Activated naive CD4-positive, alpha-beta T cell treated with anti-CD3 and anti-CD28 coated beads, Interleukin-2, amount 50 U/mL, for 72 hours (primary cell): ENCODE results near the gene CENPW. TPM values are rescaled to one million over a fixed set of nuclear protein-coding genes. Genes with fewer than 3 reads are reported as not detected.
A peak's percentile ranks its signal among the peaks of the same experiment; 100 is the strongest.

ENCODE experiments used
- ATAC-seq, 2 donors: fragments of 150-1000 bp; cut with Tn5 transposase; 2 replicates each; pipeline ENCODE4 v1.10.0; 2021; ENCODE audit warnings: mild to moderate bottlenecking in 2 of 2, moderate library complexity in 2 of 2
- DNase-seq, 2 donors: peaks; one replicate each; pipeline ENCODE4 v3.0.0; 2021 to 2022; ENCODE audit warnings: low spot score in 2 of 2
- H3K27ac Mint-ChIP-seq, 2 donors: one replicate each; pipeline ENCODE4 v1.8.0; 2022; ENCODE audit warnings: mild to moderate bottlenecking in 2 of 2, mixed read lengths in 2 of 2
- H3K36me3 Mint-ChIP-seq, 2 donors: one replicate each; pipeline ENCODE4 v1.8.0; 2022; ENCODE audit warnings: mixed read lengths in 2 of 2
- H3K9me3 Mint-ChIP-seq, 2 donors: one replicate each; pipeline ENCODE4 v1.8.0; 2022; ENCODE audit warnings: mixed read lengths in 2 of 2
- total RNA-seq, 2 donors: library from RNA; stranded (reverse); gene quantifications; one replicate each; pipeline ENCODE4 v1.2.3, GENCODE V29; 2022

CENPW gene
- total RNA-seq: 100 to 1,000 TPM in 1 of 2 donors, 10 to 100 TPM in 1; 56.5 to 116 TPM

DNA sequence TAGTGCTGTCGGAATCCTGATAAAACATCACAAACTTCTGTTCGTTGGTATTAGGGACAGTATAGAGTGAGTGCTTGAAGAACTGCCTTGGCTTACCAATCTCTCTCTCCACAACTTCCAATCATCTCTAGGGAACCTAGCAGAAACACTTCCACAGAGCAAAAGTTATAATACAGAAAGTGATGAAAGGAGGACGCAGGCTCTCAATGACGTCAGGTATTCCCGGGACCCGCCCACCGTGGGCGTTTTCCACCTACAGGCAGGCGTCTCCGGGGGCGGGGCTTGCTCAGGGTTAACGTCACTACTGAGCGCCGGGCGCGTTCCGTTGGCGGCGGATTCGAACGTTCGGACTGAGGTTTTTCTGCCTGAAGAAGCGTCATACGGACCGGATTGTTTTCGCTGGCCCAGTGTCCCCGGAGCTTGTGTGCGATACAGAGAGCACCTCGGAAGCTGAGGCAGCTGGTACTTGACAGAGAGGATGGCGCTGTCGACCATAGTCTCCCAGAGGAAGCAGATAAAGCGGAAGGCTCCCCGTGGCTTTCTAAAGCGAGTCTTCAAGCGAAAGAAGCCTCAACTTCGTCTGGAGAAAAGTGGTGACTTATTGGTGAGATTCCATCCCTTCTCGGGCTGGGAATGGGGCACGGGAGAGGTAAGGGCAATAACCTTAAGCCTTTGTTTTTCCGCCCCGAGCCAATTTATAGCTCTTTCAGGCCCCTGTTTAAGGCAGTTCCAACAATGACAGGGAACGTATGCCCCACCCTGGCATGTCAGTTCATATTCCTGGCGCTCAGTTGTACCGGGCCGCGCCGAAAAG is at the start of gene CENPW:
CENPW (plus strand) TSS at position 320 of the 814 bp plus-strand sequence; CDS start at position 479, 159 bp downstream.
- DNase-seq (peak; percentile 92 to 96), ATAC-seq (peak; percentile 93 to 94)
- Mint-ChIP-seq H3K9me3 (no peaks in the 10 kb centered on the region), H3K27ac (no peak within 1 kb of the TSS), H3K36me3 (peaks cover 5 to 6% of the 10 kb centered on the region in 2 donors)

- H3K36me3 Mint-ChIP-seq: no peaks in the 10 kb centered on the region
- no peak overlapping the region for H3K27ac Mint-ChIP-seq
- no peak for ATAC-seq
Measured at GRCh38 chr6:126293891-126294524, 45.9 kb upstream of the CENPW start.

GRCh38 chr6:126300126-126300525 is 39.8 kb upstream of the CENPW start:
- no peak for ATAC-seq
- DNase-seq: no peak
- Mint-ChIP-seq H3K27ac (peak overlapping the region in 1 of 2 donors; percentile 4), H3K36me3 (no peaks in the 10 kb centered on the region), H3K9me3 (no peaks in the 10 kb centered on the region)

More at GRCh38 chr6:126293891-126294524, 45.9 kb upstream of the CENPW start:
- no peaks in the 10 kb centered on the region for H3K9me3 Mint-ChIP-seq
- no peak for DNase-seq

GRCh38 chr6:126300735-126301134 is 39.2 kb upstream of the CENPW start:
- no peaks in the 10 kb centered on the region for H3K36me3 Mint-ChIP-seq
- ATAC-seq (peak in 1 of 2 donors; percentile 37), DNase-seq (no peak)
- no peak overlapping the region for H3K27ac Mint-ChIP-seq
- H3K9me3 Mint-ChIP-seq: no peaks in the 10 kb centered on the region

- DNase-seq: no peak
- Mint-ChIP-seq H3K36me3 (no peaks in the 10 kb centered on the region), H3K27ac (no peak overlapping the region), H3K9me3 (no peaks in the 10 kb centered on the region)
- peak in 1 of 2 donors; percentile 72 for ATAC-seq
Measured at GRCh38 chr6:126302191-126302590, 37.7 kb upstream of the CENPW start.

DNA sequence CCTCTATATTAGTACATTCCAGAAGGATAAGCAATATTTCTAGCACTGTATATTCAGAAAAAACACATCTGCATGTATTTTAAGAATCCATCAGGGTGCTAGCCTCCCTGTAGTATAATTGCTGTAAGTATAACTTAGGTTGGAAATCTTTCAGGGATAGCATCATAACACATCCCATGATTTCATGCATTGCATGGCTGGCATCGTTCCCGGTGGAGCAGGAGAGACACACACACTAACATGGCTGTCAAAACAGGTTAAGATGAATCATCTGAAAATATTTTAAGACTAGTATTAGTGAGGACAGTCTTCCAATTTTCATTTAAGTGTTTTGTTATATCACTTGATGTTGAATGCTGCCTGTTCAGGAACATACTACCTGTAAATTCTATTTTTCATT is 32.1 kb upstream of the CENPW start:
- DNase-seq (no peak), ATAC-seq (no peak)
- no peak overlapping the region for H3K27ac Mint-ChIP-seq
- H3K36me3 Mint-ChIP-seq: no peaks in the 10 kb centered on the region
- no peaks in the 10 kb centered on the region for H3K9me3 Mint-ChIP-seq

DNA sequence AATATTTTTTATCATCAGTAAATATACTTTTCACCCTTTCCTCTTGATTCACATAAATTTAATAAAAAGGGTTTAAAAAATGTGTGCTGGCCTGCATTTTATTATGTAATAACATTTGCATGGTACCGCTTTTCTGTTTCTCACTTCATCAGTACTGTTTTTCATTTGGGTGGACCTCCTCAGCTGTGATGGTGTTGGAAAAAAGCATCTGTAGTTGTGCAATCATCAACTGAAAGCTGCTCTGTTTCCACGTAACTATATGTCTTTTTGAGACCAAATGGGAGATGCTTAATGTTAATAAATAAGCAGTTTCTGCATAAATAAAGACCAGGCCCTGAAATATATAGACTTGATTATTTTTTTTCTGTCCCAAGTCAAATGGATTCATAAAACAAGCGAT is 31.6 kb upstream of the CENPW start:
- Mint-ChIP-seq H3K9me3 (no peaks in the 10 kb centered on the region), H3K27ac (no peak overlapping the region), H3K36me3 (no peaks in the 10 kb centered on the region)
- DNase-seq: no peak
- no peak for ATAC-seq

GRCh38 chr6:126312013-126312665 is 27.8 kb upstream of the CENPW start:
- Mint-ChIP-seq H3K9me3 (no peaks in the 10 kb centered on the region), H3K36me3 (no peaks in the 10 kb centered on the region), H3K27ac (peak overlapping the region in 1 of 2 donors; percentile 22)
- ATAC-seq (no peak), DNase-seq (no peak)

DNA sequence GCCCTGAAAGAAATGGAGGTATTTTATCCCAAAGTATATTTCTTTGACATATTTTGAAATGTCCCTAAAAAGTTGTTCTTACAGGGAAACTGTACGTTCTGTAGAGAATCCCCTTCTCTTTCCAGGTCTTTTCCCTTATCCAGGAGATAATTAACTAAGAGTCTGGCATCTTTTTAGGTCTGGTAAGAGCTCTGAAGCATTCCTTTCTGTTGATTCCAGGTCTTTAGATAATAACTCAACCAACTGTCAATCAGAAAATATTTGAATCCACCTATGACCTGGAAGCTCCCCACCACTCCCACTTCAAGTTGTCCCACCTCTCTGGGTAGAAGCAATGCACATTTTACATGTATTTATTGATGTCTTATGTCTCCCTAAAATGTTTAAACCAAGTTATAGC is 26.0 kb upstream of the CENPW start:
- H3K27ac Mint-ChIP-seq: no peak overlapping the region
- DNase-seq (no peak), ATAC-seq (no peak)
- no peaks in the 10 kb centered on the region for H3K36me3 Mint-ChIP-seq
- H3K9me3 Mint-ChIP-seq: no peaks in the 10 kb centered on the region

GRCh38 chr6:126318797-126319196 is 21.1 kb upstream of the CENPW start:
- no peak for ATAC-seq

DNA sequence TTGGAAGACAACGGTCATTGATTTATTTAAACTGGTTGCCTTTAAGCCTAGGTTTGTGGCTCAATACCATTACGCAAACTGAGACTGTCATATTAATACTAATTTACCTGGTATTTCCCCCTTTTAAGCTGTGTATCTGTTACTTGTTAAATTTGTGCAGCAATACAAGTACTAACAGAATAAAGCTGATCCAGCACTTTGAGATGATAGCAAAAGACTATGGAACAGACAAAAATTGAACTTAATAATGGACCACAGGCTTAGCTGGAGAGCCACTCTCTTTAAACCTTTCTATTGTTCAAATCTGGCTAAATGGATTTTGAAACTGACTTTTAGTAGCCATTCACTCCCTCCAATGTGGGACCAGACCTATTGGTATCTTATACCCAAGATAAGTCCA is 6.2 kb upstream of the CENPW start:
- H3K9me3 Mint-ChIP-seq: no peaks in the 10 kb centered on the region
- no peak overlapping the region for H3K27ac Mint-ChIP-seq
- no peaks in the 10 kb centered on the region for H3K36me3 Mint-ChIP-seq
- no peak for DNase-seq
- no peak for ATAC-seq

More at GRCh38 chr6:126318797-126319196, 21.1 kb upstream of the CENPW start:
- Mint-ChIP-seq H3K36me3 (no peaks in the 10 kb centered on the region), H3K9me3 (no peaks in the 10 kb centered on the region), H3K27ac (no peak overlapping the region)
- DNase-seq: no peak

DNA sequence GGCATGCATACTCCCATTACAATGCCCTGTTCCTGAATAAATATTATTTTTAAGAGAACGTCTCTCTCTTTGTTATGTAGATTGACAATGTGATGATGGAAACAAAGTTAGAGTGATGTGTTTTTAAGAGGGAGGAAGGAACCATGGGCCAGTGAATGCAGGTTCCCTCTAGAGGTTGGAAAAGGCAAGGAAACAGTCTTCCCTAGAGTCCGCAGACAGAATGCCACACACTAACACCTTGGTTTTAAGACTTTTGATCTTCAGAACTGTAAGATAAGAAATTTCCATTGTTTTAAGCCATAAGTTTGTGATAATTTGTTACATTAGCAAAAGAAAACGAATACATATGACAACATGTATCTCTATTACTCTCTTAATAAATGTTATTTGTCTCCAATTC is 4.7 kb upstream of the CENPW start:
- Mint-ChIP-seq H3K36me3 (no peaks in the 10 kb centered on the region), H3K9me3 (no peaks in the 10 kb centered on the region), H3K27ac (no peak overlapping the region)
- ATAC-seq: no peak
- DNase-seq: no peak

DNA sequence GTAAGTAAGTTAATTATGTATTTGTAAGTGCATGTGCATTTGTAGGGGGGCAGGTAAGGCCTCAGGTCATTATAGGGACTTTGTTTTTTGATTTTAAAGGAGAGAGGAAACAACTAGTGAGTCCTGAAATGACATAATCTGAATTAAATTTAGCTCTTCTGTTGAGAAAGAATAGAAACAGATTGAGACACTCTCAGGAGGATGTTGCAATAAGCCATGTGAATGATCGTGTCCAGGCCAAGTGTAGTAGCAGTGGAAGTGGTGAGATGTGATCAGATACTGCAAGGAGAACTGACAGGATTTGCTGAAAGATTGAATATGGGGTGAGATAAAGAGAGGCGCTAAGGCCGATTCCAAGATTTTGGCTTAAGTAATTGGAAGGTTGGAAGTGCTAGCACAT is 2.6 kb upstream of the CENPW start:
- Mint-ChIP-seq H3K9me3 (no peaks in the 10 kb centered on the region), H3K36me3 (peaks cover 5 to 6% of the 10 kb centered on the region in 2 donors), H3K27ac (no peak overlapping the region)
- ATAC-seq (no peak), DNase-seq (no peak)

DNA sequence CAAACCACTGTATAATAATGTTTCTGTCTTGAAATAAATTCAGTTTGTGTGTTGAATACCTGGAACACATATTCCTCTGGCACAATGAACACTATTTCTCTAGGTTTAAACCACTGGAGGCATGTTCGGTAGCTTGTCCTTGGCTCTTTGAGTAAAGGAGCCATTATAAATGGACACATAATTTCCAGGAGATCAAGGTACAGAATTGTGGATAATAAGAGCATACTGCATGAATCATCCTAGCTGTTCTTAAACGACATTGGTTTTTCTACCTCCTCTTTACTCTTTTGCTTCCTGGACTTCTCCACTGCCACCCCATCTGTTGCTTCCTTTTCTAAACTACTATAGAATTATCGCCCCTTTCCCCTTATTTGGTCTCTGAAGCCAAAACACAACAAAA is 1.2 kb downstream of the CENPW start:
- no peaks in the 10 kb centered on the region for H3K9me3 Mint-ChIP-seq
- no peak for ATAC-seq
- no peak overlapping the region for H3K27ac Mint-ChIP-seq
- DNase-seq: no peak
- peaks cover 5 to 6% of the 10 kb centered on the region in 2 donors for H3K36me3 Mint-ChIP-seq

GRCh38 chr6:126344181-126344580 is 4.3 kb downstream of the CENPW start:
- H3K27ac Mint-ChIP-seq: no peak overlapping the region
- peaks cover 5 to 6% of the 10 kb centered on the region in 2 donors for H3K36me3 Mint-ChIP-seq
- no peaks in the 10 kb centered on the region for H3K9me3 Mint-ChIP-seq
- no peak for ATAC-seq
- DNase-seq: no peak

DNA sequence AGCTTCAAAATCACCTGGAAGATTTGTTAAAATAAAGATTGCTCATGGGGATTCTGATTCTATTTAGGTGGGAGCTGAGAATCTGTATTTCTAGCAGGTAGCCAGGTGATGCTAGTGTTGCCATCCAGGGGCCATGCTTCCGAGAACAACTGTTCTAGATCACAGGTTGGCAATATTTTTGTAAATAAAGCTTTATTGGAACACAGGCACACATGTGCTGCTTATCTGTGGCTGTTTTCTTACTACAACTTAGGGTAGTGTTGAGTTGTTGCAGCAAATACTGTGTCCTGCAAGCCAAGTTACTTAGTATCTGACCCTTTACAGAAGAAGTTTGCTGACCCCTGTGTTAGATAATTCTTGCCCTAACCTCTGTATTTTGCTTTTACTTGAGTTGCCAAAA is 12.0 kb downstream of the CENPW start:
- H3K9me3 Mint-ChIP-seq: no peaks in the 10 kb centered on the region
- no peak for ATAC-seq
- no peaks in the 10 kb centered on the region for H3K36me3 Mint-ChIP-seq
- no peak overlapping the region for H3K27ac Mint-ChIP-seq
- no peak for DNase-seq

DNA sequence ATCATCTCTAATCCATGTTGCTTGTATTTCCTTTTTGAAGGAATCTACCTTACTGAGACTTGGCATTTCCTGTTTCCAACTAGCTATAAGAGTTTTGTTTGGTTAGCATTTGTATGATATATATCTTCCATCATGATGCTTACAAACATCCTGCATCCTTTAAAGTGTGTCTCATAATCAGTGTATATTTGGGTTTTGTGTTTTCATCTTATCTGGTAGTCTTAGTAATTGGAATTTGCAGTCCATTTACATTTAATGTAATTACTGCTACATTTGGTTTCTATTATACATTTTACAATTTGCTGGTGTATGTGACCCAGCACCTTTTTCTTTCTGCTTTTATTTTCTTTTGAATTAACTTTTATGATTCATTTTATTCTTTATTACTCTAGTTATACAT is 12.6 kb downstream of the CENPW start:
- Mint-ChIP-seq H3K36me3 (no peaks in the 10 kb centered on the region), H3K9me3 (no peaks in the 10 kb centered on the region), H3K27ac (no peak overlapping the region)
- ATAC-seq (no peak), DNase-seq (no peak)
